NOMO-1 (cell line): ENCODE measurements around the gene TXNRD1.
"Not testable (repeated sequence)": the region's sequence is repeated elsewhere in the genome, so short reads cannot be mapped to it uniquely, and the experiment has no call there.

Experiments
- DNase-seq, 2 experiments: peaks; one replicate each; lab custom pipeline; 2025; ENCODE audit not compliant: unreplicated experiment in 2 of 2; lab: John Stamatoyannopoulos, UW

TXNRD1 gene

GRCh38 chr12:104387190-104387589 is 171.6 kb downstream of the TXNRD1 start:
- no peak for DNase-seq

- DNase-seq, result not testable (repeated sequence)
Observed at GRCh38 chr12:104394086-104394485, 178.5 kb downstream of the TXNRD1 start.
